ENCODE data around the gene VGLL4.

The VGLL4 gene

DNA sequence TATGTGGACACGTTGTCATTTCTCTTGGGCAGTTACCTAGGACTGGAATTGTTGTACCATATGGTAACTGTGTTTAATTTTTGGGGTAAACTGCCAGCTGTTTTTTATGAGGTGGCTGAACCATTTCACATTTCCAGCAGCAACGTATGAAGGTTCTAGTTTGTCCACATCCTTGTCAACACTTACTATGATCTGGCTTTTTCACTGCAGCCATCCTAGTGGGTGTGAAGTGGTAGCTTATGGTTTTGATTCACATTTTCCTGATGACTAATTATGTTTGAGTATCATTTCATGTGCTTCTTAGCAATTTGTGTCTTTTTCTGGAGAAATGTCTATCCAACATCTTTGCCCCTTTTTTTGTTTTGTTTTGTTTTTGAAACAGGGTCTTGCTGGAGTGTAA lies 96.2 kb downstream of the VGLL4 start:
- DNase-seq (ENCODE audit: low spot score): no peak

DNA sequence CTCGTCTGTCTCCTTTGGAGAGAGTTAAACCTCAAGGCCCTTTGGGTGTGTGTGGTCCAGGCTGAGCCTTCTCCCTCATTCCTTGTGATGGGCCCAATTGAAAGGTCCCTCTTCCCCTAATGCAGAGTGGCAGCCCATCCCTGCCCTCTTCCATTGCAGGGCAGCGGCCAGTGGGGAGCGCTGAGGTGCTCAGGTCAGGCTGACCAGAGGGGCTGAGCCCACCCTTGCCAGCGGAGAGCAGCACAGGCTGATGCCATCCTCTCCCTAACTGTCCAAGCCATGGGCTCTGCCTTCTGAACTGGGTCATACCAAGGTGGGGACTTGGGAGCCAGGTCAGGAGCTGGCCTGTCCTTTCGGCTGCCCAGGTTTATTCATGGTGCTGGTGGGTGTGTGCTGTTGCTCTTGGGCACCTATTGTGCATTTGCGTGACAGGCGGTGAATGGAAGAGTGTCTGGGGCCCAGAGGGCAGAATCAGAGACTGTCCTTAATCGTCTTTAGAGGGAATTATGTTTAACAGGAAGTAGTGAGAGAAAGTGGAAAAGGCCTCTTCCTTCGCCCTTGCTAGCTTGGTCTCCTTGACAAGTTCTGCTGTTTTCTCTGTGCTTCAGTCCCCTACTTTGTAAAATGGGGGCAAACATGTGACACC lies 96.9 kb downstream of the VGLL4 start:
- DNase-seq (ENCODE audit: low spot score): no peak

DNA sequence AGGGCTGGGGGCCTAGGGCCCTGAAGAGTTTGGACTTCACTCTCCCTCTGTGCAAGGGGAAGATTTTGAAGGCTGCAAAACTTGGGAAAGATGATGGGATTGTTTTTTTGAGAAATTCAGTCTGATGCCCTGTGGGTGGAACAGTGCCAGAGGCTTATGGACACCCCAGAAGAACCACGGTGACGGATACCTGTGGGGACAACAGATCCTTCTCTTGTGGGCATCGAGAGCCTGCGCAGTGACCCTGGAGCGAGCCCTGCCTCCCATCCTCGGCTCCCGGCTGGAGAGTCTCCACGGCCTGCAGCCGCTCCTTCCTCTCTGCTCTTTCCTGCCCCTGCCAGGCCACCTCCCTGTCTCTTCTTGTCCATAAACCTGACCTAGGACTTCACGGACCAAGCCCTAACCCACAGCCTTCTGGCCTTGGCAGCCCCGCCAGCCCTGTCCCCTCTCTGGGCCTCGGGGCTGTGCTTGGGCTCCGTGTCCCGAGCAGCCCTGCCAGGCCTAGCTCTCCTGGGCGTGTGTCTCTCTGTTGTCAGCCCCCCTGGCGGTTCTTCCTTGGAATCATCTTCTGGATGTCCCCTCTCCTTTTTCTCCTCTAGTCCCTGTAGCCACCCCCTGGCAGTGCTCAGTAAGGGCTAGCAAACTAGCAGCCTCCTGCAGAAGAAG lies 98.4 kb downstream of the VGLL4 start:
- no peak for DNase-seq (ENCODE audit: low spot score)

DNA sequence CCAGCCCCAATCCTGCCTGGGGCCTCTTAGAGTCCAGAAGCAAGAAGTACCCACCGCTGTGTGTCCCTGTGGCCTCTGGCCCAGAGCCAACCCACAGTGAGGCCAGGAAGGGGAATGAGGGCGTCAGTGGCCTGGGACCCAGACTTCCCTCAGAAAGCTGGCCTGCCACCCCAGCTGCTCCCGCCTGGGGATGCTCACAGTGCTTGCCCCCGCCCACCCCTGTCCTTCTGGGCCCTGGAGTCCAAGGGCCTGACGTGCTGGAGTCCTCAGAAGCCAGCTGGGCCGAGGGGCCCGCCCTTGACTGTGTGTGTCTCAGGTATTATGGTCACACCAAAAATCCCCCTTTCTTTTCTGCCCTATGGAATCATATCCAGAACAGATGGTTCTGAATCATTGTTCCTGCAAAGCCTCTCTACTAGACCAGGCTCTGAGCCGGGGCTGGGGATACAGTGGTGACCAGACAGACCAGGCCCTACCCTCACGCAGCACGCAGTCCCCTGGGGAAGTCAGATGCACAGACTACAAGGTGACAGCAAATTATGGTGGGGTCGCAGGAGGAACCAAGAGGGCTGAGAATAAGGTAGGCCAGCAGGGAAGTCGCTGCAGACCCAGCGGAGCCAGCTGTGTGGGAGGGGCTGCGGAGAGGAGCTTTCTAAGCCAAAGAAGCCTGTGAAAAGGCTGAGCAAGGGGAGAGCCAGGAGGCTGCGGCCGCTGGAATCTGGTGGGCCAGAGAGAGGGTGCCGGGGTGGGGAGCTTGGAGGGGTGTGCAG lies 99.1 kb downstream of the VGLL4 start:
- DNase-seq (ENCODE audit: low spot score): no peak

DNA sequence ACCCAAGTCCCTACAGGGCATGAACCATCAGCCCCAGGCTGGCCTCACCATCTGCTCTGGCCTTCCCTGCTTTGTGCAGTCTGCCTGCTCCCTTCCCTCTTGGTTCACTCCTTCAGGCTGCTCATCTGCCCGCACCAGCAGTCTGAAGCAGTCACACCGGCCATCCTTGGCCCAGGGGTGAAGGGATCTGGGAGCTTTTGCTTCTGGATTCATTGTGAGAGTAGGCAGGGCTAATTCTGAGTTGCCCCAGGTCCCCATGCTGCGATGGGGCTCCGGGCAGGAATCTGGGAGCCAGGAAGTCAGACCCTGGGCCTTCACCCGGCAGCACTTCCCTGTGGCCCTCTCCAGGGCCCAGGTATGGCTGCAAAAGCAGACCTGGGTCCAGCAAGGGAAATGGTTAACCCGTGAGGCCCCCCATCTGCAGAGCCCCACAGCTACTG lies 99.7 kb downstream of the VGLL4 start:
- no peak for DNase-seq (ENCODE audit: low spot score)

DNA sequence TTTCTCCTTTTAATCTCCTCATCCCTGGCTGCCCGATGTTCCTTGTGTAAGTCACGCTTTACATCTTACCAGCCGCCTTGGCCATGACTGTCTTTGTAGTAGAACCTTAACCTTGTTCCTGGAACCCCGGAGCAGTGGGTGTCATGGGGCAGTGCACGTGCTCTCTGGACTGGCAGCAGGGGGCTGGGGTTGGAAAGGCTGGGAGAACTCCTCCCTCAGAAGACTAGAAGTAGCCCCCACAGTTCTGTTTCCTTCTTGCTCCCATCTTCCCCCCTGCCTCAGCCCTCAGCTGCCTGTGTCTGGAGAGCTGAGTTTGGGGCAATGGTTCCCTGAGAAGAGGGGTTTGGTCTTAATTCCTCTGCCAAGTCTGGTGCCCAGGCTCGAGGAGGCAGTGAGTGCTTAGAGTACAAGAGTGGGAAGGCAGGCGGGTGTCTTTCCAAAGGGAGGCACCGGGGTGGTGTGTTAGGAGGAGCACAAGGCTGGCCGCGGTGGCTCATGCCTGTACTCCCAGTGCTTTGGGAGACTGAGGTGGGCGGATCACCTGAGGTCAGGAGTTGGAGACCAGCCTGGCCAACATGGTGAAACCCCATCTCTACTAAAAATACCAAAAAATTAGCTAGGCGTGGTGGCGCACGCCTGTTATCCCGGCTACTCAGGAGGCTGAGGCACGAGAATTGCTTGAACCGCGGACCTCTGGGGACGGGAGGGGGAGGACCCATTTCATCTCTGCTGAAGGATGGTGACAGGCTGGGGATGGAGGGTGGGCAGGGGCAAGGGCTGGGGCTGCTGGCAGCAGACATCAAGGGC lies 100.4 kb downstream of the VGLL4 start:
- DNase-seq (ENCODE audit: low spot score): no peak

DNA sequence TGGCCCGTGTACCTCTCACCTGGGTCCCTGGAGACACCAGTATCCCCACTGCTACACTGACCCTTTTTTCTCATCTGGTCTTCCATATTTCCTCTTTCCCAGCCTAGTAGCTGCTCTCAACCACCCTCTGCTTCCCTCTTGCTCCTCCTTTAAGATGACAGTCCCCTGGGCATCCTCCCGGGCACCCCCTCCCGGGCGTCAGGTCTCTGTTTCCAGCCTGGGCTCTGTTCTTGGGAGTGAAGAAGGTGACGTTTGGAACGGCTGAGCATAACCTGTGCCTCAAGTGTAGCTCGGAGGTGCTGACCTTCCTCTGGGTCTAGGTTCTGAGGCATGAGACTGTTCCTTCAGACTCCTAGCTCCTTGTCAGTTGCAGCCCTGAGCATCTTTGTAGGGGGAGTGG lies 101.2 kb downstream of the VGLL4 start:
- no peak for DNase-seq (ENCODE audit: low spot score)

DNA sequence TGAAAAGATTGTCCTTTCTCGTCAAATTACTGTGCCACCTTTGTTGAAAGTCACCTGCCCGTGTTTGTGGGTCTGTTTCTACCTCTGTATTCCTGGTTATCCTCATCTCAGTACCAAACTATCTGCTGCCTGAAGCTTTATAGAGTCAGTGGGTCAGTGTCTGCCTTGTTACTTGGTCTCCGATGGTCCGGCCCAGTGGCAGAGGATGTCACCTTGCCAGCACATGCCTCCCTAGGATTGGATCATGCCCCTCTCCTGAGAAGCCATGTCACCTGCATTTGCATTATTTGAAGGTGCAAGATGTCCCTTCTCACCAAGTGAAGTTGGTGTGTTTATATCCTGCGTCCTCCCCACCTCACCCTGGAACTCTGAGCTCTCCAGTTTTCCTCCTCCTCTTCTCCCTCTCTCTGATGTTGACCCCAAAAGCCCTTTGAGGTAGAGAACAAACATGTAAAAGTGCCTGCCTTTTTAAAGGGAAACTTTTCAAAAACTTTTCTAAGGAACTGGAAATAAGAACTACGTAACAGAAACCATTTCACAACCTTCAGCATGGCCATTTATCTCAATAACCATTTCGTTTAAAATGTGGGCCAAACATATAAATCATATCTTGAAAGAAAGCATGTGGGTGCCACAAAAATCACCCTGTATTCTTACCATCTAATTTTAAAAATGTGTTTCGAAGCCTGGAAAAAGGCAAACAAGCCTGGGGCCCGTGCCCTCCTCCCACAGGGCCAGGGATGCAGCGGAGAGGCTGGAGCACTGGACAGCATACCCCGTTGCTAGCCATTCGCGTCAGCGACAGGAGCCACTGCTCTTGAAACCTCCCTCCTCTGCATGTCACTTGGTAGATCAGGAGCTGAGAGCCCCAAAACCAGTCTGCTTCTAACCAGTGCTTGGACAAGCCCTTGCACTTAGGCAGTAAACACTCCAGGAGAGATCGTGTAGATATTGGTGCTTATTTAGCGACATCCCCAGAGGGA lies 102.1 kb downstream of the VGLL4 start:
- DNase-seq (ENCODE audit: low spot score): no peak

DNA sequence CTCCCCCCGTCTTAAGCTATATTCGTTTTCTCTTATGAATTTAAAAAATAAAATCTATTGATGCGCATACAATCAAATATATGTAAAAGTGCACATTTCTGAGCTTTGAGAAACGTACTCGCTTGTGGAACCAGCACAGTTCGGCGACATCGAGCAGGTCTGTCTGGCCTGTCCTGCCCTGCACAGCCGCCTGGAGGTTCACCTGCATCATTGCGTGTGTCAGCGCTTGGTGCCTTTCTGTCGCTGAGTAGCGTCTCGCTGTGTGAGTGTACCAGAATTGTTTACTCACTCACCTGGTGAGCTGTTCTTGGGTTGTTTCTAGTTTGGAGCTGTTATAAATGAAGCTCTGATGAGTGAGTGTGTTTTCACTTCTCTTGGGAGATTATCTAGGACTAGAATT lies 104.0 kb downstream of the VGLL4 start:
- no peak for DNase-seq (ENCODE audit: low spot score)

DNA sequence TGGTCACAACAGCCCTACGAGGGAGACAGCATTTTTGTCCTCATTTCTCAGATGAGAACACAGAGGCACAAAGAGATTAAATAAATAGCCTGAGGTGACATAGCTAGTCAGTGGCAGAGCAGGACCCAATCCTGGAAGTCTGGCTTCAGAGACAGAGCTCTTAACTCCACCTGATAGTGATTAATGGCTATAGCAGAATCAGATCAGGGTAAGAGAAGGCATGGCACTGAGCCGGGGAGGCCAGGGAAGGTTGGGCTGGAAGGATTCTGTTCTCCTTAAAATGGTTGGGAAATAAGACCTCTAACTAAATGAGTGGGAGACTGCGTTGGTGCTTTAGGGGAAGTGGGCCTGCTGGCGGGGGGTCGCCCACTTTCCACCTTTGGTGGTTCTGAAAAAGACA lies 104.5 kb downstream of the VGLL4 start:
- DNase-seq (ENCODE audit: low spot score): no peak

DNA sequence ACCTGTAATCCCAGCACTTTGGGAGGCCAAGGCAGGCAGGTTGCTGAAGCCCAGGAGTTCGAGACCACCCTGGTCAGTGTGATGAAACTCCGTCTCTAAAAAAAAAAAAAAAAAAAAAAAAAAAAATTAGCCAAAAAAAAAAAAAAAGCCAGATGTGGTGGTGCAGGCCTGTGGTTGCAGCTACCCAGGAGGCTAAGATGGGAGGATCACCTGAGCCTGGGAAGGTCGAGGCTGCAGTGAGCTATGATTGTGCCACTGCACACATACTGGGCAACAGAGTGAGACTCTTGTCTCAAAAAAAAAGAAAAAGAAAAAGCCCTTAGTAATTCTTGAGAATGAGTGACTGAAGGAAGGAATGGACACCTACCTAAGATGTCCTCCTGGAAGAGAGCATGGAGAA lies 105.1 kb downstream of the VGLL4 start:
- DNase-seq (ENCODE audit: low spot score): no peak

DNA sequence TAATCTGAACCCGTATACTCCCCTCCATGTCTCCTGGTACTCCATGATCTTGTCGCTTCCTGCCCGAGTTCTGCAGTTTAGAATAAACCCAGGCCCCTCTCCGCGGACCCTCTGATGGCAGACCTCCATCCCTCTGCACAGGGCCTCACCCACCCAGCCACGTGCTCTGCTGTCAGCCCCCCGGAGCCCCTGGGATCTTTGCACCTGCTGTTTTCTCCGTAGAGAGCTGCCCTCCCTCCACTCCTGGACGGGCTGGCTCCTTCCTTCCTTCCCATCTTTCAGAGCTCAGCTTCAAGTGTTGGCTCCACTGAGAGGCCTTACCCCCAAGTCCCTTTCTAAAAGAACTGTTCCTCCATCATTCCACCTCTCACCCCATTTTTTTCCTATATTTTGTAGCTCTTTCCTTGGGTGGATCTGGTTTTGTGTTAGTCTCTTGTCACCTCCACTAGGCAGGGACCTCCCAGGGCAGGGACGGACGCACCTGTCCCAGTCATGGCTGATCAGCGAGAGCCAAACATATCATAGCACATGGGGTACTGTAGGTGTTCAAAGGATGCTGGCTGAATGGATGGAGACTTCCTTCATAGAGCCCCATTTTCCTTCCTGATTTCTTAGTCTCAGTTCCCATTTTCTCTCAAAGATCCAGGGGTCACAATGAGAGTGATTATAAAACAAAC lies 106.6 kb downstream of the VGLL4 start:
- no peak for DNase-seq (ENCODE audit: low spot score)

DNA sequence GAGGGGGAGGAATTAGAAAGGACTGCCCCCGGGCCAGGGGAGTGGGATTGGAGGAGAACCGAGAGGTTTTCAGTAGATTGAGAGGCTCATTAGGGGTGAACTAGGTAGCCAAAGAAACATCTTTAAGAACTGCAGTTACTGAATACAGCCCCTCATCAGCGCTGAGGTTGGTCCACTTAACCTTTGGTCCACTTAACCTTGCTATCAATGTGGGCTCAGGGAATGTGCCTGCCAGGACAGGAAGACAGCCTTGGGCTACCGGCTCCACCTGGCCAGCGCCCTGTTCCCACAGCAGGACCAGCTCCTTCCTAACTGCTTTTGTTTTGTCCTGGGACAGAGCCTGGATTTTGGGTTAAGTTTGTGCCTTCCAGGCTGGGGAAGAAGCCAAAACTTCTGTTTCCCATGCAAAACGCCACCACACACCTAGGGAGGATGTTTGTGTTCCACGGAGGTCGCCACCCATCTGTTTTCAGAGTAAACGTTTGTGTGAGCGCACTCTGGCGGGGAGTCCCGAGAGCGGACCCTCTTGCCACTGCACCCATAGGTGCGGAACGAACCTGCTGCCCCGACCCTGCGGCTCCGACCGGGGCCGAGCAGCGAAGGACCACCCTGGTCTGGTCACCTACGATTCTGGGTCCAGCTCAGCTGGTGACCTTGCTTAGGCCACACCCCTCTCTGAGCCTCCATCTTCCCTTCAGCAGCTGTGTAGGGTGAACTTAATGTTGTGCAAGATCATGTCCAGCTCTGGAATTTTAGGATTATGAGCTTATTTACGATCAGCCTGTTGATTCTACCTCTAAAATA lies 107.4 kb downstream of the VGLL4 start:
- no peak for DNase-seq (ENCODE audit: low spot score)

DNA sequence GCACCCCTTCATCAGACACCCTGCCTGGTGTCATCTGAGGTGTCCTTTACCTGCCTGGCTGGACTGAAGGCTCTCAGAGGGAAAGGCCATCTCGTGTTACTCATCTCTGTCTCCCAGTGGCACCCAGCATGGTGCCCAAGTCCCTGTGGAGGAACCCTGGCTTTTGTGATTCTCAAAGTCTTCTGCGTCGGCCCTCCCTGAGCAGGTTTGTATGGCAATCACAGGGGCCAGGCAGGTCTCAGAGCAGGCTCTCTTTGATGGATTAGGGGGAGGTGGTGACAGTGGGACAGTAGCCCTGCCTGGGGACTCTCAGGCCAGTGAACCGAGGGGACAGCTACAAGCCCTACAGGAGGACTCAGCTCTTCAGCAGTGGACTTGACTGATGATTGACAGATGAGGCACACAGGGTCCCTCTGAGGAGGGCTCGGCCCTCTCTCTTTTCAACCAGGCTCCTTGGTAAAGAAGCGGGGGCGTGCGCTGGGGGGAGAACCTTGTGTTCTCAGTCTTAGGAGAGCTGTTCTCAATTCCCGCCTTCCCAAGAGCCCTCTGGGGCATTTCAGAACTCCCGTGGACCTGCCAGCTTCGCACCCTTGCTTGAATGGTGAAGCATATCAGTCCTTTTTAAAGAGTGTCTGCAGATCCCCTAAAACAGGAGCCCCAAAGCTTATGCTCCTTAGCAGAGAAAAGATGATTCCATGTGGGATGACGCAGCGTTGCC lies 108.3 kb downstream of the VGLL4 start:
- DNase-seq (ENCODE audit: low spot score): no peak

DNA sequence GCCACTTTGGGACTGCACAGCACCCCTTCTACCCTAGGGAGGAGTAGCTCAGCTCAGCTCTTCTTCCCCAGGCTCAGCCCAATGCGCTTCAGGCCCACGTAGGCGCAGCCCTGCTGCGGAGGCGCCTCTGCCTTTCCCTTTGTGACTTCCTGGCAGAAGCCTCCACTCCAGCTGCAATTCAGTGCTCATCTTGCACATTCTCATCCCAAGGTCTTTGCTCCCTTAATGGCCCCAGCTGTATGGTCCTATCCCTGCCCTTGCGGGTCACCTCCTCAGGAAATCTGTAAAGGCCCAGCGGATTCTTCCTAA lies 109.0 kb downstream of the VGLL4 start:
- DNase-seq (ENCODE audit: low spot score): no peak

DNA sequence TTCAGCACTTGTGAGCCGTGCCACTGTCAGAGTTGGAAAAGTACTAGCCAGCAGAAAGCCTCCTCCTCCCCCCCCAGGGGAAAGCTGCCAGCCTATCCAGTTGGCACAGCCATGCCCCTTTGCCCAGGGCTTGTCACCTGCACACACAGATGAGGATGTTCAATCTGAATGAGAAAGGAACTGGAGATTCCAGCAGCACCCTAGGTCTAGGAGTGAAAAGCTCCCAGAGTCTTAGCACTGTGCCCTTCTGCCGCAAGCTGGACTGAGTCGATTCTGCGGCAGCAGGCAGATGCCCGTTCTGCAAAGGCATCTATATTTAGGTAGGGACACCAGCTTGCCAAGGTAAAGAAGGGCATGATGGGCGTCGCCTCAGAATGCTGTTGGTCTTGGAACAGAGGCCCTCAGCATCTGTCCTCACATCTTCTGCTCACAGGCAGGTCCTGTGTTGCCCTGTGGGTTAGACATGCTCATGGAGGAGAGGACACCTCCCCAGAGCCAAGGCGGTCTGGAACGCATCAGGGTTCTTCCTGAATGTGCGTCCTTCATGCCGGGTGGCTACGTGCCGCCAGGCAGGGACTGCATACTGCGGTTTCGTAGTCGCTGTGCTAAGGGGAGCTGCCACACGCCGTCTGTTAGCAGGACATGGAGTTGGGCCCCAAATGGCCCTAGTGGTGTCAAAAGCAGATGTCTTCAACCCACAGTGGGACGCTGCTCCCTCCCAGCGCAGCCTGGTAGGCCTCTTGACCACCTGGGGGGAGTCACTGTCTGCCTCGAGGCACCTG lies 109.5 kb downstream of the VGLL4 start:
- no peak for DNase-seq (ENCODE audit: low spot score)

DNA sequence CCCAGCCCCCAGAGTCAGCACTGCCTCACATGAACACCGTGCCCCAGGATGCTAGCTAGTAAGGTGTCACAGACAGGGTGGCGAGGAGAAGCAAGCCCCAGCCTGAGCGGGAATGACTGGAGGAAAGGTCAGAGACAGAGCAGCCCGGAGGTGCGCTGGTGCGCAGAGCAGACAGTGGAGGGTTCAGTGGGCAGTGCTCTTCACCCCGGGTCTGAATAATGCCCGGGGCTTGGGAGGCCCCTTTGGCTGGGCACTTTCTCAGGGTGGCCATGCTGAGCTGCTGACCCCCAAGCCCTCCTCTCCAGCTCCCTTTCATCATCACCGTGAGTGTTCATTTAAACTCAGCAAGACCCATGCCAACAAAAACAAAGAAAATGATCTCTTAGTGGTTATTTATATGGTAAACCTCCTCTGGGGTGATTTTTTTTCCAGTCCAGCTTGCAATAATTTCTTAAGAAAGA lies 110.8 kb downstream of the VGLL4 start:
- no peak for DNase-seq (ENCODE audit: low spot score)

DNA sequence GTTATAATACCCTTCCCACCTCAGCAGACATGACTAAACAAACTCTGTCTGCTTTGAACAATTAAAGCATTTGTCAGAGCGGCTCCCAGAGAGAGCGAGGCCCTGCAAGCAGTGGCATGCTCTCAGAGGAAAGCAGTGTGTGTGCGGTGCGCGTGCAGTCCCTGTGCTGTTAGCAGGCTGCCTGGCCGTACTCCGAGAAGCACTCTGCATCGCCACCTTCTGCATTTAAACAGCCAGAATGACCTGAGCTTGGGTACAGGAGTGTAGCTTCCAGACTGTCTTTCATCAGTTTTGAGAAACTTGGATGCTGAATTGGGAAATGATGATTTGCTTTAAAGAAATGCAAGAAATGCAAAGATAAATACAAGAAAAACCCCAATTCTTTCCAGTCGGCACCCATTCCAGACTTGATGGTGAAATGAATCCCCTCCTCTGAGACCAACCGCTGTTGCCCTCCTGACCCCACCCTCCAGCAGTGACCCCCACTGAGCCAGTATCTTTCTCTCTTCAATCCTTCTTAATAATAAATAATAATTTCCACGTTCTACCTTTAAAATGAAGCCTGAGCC lies 113.5 kb downstream of the VGLL4 start:
- DNase-seq (ENCODE audit: low spot score): no peak
